Urinary bladder (tissue), 4 donors: Measurements from ENCODE around the gene CD248. TPM values are rescaled to one million over a fixed set of nuclear protein-coding genes. Genes with fewer than 3 reads are reported as not detected.

Experiments used
- DNase-seq: peaks from one replicate; pipeline ENCODE4 v3.0.0-alpha.2; 2015; ENCODE audit errors: extremely low spot score
- H3K27ac ChIP-seq: one replicate; pipeline ENCODE4 v1.5.1; 2013; ENCODE audit warnings: low read depth, mild to moderate bottlenecking, moderate library complexity
- H3K36me3 ChIP-seq: one replicate; pipeline ENCODE4 v1.6.1; 2013; ENCODE audit warnings: mild to moderate bottlenecking, moderate library complexity; ENCODE audit not compliant: insufficient read depth
- H3K4me1 ChIP-seq: one replicate; pipeline ENCODE4 v1.6.1; 2013; ENCODE audit warnings: mild to moderate bottlenecking, moderate library complexity; ENCODE audit not compliant: insufficient read depth
- H3K4me3 ChIP-seq: one replicate; pipeline ENCODE4 v1.5.1; 2013; ENCODE audit warnings: low read depth, low read length
- WGBS: extraction: QIAGEN DNeasy Blood & Tissue Kit; methylation state at CpG from one replicate; pipeline ENCODE4 v1.1.7; 2013; 5-methylcytosine and 5-hydroxymethylcytosine counted together
- polyA plus RNA-seq: library from polyadenylated mRNA; stranded (reverse); fragments of 200-250 nt; gene quantifications from one replicate; pipeline ENCODE4 v1.2.3, GENCODE V29; 2013
- total RNA-seq: library from RNA; depleted of rRNA; stranded (reverse); fragments of >200 nt; gene quantifications from one replicate; pipeline ENCODE4 v1.2.3, GENCODE V29; 2014
- donor health status: healthy with polysubstance abuse.
- donor health status: healthy.

CD248 gene
- total and polyA plus RNA-seq, 2 donors = 28.7 to 66.5 TPM

- H3K4me3 ChIP-seq = peak overlapping the region; percentile 44
- H3K27ac ChIP-seq = peak overlapping the region; percentile 82
- WGBS = under 1% methylated on average over 61 of the region's 61 CpGs
- H3K4me1 ChIP-seq = no peaks in the 10 kb centered on the region
- peak; percentile 72 for DNase-seq
- no peaks in the 10 kb centered on the region for H3K36me3 ChIP-seq
Measured at GRCh38 chr11:66267379-66268243, 49.2 kb downstream of the CD248 start.

DNA sequence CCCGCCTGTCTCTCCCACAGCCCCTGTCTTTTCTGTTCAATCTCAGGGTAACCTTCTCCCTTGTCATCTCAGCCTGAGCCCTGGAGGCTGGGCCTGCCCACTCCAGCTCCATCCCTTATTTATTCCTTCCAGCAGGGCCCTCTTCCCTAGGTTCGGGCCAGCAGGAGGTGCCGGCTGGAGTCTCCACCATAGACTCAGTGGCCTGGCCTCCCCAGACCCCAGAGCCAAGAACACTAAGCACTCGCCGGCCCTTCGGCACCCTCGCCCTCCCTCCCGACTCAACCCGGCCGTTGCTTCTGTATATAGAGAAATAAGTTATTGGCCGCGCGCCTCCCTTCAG, 49.8 kb downstream of the CD248 start:
- DNase-seq = no peak
- H3K36me3 ChIP-seq = no peaks in the 10 kb centered on the region
- 11% methylated on average over 13 of the region's 13 CpGs for WGBS
- peak overlapping the region; percentile 44 for H3K4me3 ChIP-seq
- H3K27ac ChIP-seq = no peak overlapping the region
- no peaks in the 10 kb centered on the region for H3K4me1 ChIP-seq

DNA sequence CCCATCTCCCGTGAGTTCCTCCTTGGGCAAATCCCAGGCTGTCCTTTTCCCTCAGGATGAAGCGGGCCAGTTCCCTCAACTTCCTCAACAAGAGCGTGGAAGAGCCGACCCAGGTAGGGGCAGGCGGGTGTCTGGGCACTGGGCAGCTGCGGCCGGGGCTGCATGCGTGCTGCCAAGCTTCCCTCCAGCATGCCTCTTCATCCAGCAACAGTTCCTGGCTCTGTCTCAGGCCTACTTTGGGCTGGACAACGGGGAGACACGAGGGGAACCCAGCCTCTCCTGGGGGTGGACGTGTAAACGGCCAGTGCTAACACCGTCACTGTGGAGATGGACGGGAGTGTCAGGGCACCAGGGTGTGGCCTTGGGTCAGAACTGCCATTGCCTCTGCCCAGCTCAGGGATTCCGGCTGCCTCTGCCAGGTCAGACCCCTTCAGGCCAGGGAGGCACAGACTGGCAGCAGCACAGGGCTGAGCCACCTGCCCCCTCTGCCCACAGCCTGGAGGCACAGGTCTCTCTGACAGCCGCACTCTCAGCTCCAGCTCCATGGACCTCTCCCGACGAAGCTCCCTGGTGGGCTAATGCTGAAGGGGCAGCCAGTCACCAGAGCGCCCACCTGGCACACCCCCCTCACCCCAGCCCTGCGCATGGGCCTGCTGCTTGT, 50.3 kb downstream of the CD248 start:
- WGBS = 77% methylated on average over 20 of the region's 20 CpGs
- no peaks in the 10 kb centered on the region for H3K36me3 ChIP-seq
- H3K27ac ChIP-seq = no peak overlapping the region
- H3K4me3 ChIP-seq = no peak overlapping the region
- no peaks in the 10 kb centered on the region for H3K4me1 ChIP-seq
- DNase-seq = no peak

- 92% methylated on average over 26 of the region's 26 CpGs for WGBS
- no peak overlapping the region for H3K27ac ChIP-seq
Measured at GRCh38 chr11:66265531-66266377, 51.1 kb downstream of the CD248 start.

GRCh38 chr11:66264914-66265313, 51.9 kb downstream of the CD248 start:
- no peak for DNase-seq
- 72% methylated on average over 12 of the region's 12 CpGs for WGBS
- Histone ChIP-seq H3K4me1 (no peaks in the 10 kb centered on the region), H3K36me3 (no peaks in the 10 kb centered on the region), H3K27ac (no peak overlapping the region), H3K4me3 (no peak overlapping the region)

More at GRCh38 chr11:66265531-66266377, 51.1 kb downstream of the CD248 start:
- H3K4me3 ChIP-seq = no peak overlapping the region
- no peak for DNase-seq
- H3K36me3 ChIP-seq = no peaks in the 10 kb centered on the region
- H3K4me1 ChIP-seq = no peaks in the 10 kb centered on the region

Other genes starting within 250 kb of the CD248 start
- gene PACS1, start 246.8 kb downstream of the CD248 start, total RNA-seq = 42.3 TPM
- gene PACS1, start 246.8 kb downstream of the CD248 start, polyA plus RNA-seq = 41.3 TPM
- 9.5 TPM for gene KLC2, start 59.3 kb downstream of the CD248 start, total RNA-seq
- 39.2 TPM for gene KLC2, start 59.3 kb downstream of the CD248 start, polyA plus RNA-seq
- gene RAB1B, start 48.4 kb downstream of the CD248 start, total RNA-seq = 34.3 TPM
- gene RAB1B, start 48.4 kb downstream of the CD248 start, polyA plus RNA-seq = 190 TPM
- gene CNIH2, start 38.9 kb downstream of the CD248 start, total RNA-seq = 1.1 TPM
- 0.24 TPM for gene CNIH2, start 38.9 kb downstream of the CD248 start, polyA plus RNA-seq
- gene YIF1A, start 27.9 kb downstream of the CD248 start, total RNA-seq = 62.0 TPM
- gene YIF1A, start 27.9 kb downstream of the CD248 start, polyA plus RNA-seq = 84.7 TPM
- 0.32 TPM for gene TMEM151A, start 25.1 kb downstream of the CD248 start, total RNA-seq
- gene TMEM151A, start 25.1 kb downstream of the CD248 start, polyA plus RNA-seq = 0.15 TPM
- gene RIN1, start 19.4 kb upstream of the CD248 start, total RNA-seq = 2.9 TPM
- 8.4 TPM for gene RIN1, start 19.4 kb upstream of the CD248 start, polyA plus RNA-seq
- gene BRMS1, start 28.1 kb upstream of the CD248 start, total RNA-seq = 13.6 TPM
- gene BRMS1, start 28.1 kb upstream of the CD248 start, polyA plus RNA-seq = 37.3 TPM
- 22.8 TPM for gene B4GAT1, start 30.6 kb upstream of the CD248 start, total RNA-seq
- gene B4GAT1, start 30.6 kb upstream of the CD248 start, polyA plus RNA-seq = 50.4 TPM
- 1.1 TPM for gene SLC29A2, start 54.7 kb upstream of the CD248 start, total RNA-seq
- 2.1 TPM for gene SLC29A2, start 54.7 kb upstream of the CD248 start, polyA plus RNA-seq
- 1.6 TPM for gene NPAS4, start 104.0 kb upstream of the CD248 start, total RNA-seq
- 2.4 TPM for gene NPAS4, start 104.0 kb upstream of the CD248 start, polyA plus RNA-seq
- gene MRPL11, start 121.8 kb upstream of the CD248 start, total RNA-seq = 32.9 TPM
- 54.9 TPM for gene MRPL11, start 121.8 kb upstream of the CD248 start, polyA plus RNA-seq
- 7.6 TPM for gene PELI3, start 149.9 kb upstream of the CD248 start, total RNA-seq
- 22.5 TPM for gene PELI3, start 149.9 kb upstream of the CD248 start, polyA plus RNA-seq
- gene DPP3, start 163.4 kb upstream of the CD248 start, total RNA-seq = 16.9 TPM
- 26.8 TPM for gene DPP3, start 163.4 kb upstream of the CD248 start, polyA plus RNA-seq
- gene BBS1, start 193.6 kb upstream of the CD248 start, total RNA-seq = 40.4 TPM
- 33.3 TPM for gene BBS1, start 193.6 kb upstream of the CD248 start, polyA plus RNA-seq
- gene ZDHHC24, start 229.0 kb upstream of the CD248 start, total RNA-seq = 5.0 TPM
- 11.4 TPM for gene ZDHHC24, start 229.0 kb upstream of the CD248 start, polyA plus RNA-seq
- not detected for gene ACTN3, start 229.9 kb upstream of the CD248 start, total RNA-seq
- 0.18 TPM for gene ACTN3, start 229.9 kb upstream of the CD248 start, polyA plus RNA-seq